ENCODE measurements around the gene HSD3B7.
"Not testable (repeated sequence)": the region's sequence is repeated elsewhere in the genome, so short reads cannot be mapped to it uniquely, and the experiment has no call there.

Gene HSD3B7

GRCh38 chr16:31005350-31006085 is 20.5 kb downstream of the HSD3B7 start:
- no peaks in the 10 kb centered on the region for H3K9me3 ChIP-seq (ENCODE audit: control insufficient read depth in 1 of 2, low read length in 2 of 2)
- no peak overlapping the region for H3K27ac ChIP-seq (ENCODE audit: low read length)
- H3K4me1 ChIP-seq (ENCODE audit: control insufficient read depth in 1 of 2, insufficient read depth in 2 of 2, low read length in 2 of 2) = peaks cover 0 to 6% of the 10 kb centered on the region in 2 donors
- peaks cover 13% of the 10 kb centered on the region for H3K27me3 ChIP-seq (ENCODE audit: low read depth, low read length)
- H3K36me3 ChIP-seq (ENCODE audit: control insufficient read depth in 1 of 2, insufficient read depth in 2 of 2, low read length in 2 of 2) = no peaks in the 10 kb centered on the region
- H3K4me3 ChIP-seq (ENCODE audit: low read depth in 1 of 2, low read length in 2 of 2) = no peak overlapping the region

- H3K4me3 ChIP-seq (ENCODE audit: low read depth in 1 of 2, low read length in 2 of 2) = no peak overlapping the region
- peaks cover 16% of the 10 kb centered on the region for H3K27me3 ChIP-seq (ENCODE audit: low read depth, low read length)
- H3K27ac ChIP-seq (ENCODE audit: low read length) = no peak overlapping the region
- H3K4me1 ChIP-seq (ENCODE audit: control insufficient read depth in 1 of 2, insufficient read depth in 2 of 2, low read length in 2 of 2) = peaks cover 0 to 6% of the 10 kb centered on the region in 2 donors
- H3K9me3 ChIP-seq (ENCODE audit: control insufficient read depth in 1 of 2, low read length in 2 of 2) = no peaks in the 10 kb centered on the region
- no peaks in the 10 kb centered on the region for H3K36me3 ChIP-seq (ENCODE audit: control insufficient read depth in 1 of 2, insufficient read depth in 2 of 2, low read length in 2 of 2)
Observed at GRCh38 chr16:31006086-31006385, 21.0 kb downstream of the HSD3B7 start.

- no peak overlapping the region for H3K27ac ChIP-seq (ENCODE audit: low read length)
- H3K27me3 ChIP-seq (ENCODE audit: low read depth, low read length) = peaks cover 21% of the 10 kb centered on the region
- H3K9me3 ChIP-seq (ENCODE audit: control insufficient read depth in 1 of 2, low read length in 2 of 2) = no peaks in the 10 kb centered on the region
- peaks cover 0 to 6% of the 10 kb centered on the region in 2 donors for H3K4me1 ChIP-seq (ENCODE audit: control insufficient read depth in 1 of 2, insufficient read depth in 2 of 2, low read length in 2 of 2)
- H3K4me3 ChIP-seq (ENCODE audit: low read depth in 1 of 2, low read length in 2 of 2) = no peak overlapping the region
- no peaks in the 10 kb centered on the region for H3K36me3 ChIP-seq (ENCODE audit: control insufficient read depth in 1 of 2, insufficient read depth in 2 of 2, low read length in 2 of 2)
Observed at GRCh38 chr16:31006589-31006988, 21.6 kb downstream of the HSD3B7 start.

GRCh38 chr16:31007684-31008083 is 22.7 kb downstream of the HSD3B7 start:
- Histone ChIP-seq H3K9me3 (ENCODE audit: control insufficient read depth in 1 of 2, low read length in 2 of 2) (no peaks in the 10 kb centered on the region), H3K4me1 (ENCODE audit: control insufficient read depth in 1 of 2, insufficient read depth in 2 of 2, low read length in 2 of 2) (no peaks in the 10 kb centered on the region), H3K27ac (ENCODE audit: low read length) (no peak overlapping the region), H3K4me3 (ENCODE audit: low read depth in 1 of 2, low read length in 2 of 2) (no peak overlapping the region), H3K36me3 (ENCODE audit: control insufficient read depth in 1 of 2, insufficient read depth in 2 of 2, low read length in 2 of 2) (no peaks in the 10 kb centered on the region), H3K27me3 (ENCODE audit: low read depth, low read length) (peaks cover 22% of the 10 kb centered on the region)

- Histone ChIP-seq H3K4me1 (ENCODE audit: control insufficient read depth in 1 of 2, insufficient read depth in 2 of 2, low read length in 2 of 2) (no peaks in the 10 kb centered on the region), H3K27ac (ENCODE audit: low read length) (no peak overlapping the region), H3K36me3 (ENCODE audit: control insufficient read depth in 1 of 2, insufficient read depth in 2 of 2, low read length in 2 of 2) (no peaks in the 10 kb centered on the region), H3K9me3 (ENCODE audit: control insufficient read depth in 1 of 2, low read length in 2 of 2) (no peaks in the 10 kb centered on the region), H3K4me3 (ENCODE audit: low read depth in 1 of 2, low read length in 2 of 2) (no peak overlapping the region), H3K27me3 (ENCODE audit: low read depth, low read length) (peaks cover 22% of the 10 kb centered on the region)
Observed at GRCh38 chr16:31008149-31008548, 23.1 kb downstream of the HSD3B7 start.

- Histone ChIP-seq H3K36me3 (ENCODE audit: control insufficient read depth in 1 of 2, insufficient read depth in 2 of 2, low read length in 2 of 2) (no peaks in the 10 kb centered on the region), H3K9me3 (ENCODE audit: control insufficient read depth in 1 of 2, low read length in 2 of 2) (no peaks in the 10 kb centered on the region), H3K27me3 (ENCODE audit: low read depth, low read length) (peaks cover 22% of the 10 kb centered on the region), H3K4me1 (ENCODE audit: control insufficient read depth in 1 of 2, insufficient read depth in 2 of 2, low read length in 2 of 2) (no peaks in the 10 kb centered on the region), H3K4me3 (ENCODE audit: low read depth in 1 of 2, low read length in 2 of 2) (no peak overlapping the region), H3K27ac (ENCODE audit: low read length) (no peak overlapping the region)
Observed at GRCh38 chr16:31008551-31008950, 23.5 kb downstream of the HSD3B7 start.

GRCh38 chr16:31009120-31009519 is 24.1 kb downstream of the HSD3B7 start:
- Histone ChIP-seq H3K36me3 (ENCODE audit: control insufficient read depth in 1 of 2, insufficient read depth in 2 of 2, low read length in 2 of 2) (no peaks in the 10 kb centered on the region), H3K27me3 (ENCODE audit: low read depth, low read length) (peaks cover 22% of the 10 kb centered on the region), H3K4me1 (ENCODE audit: control insufficient read depth in 1 of 2, insufficient read depth in 2 of 2, low read length in 2 of 2) (no peaks in the 10 kb centered on the region), H3K9me3 (ENCODE audit: control insufficient read depth in 1 of 2, low read length in 2 of 2) (no peaks in the 10 kb centered on the region), H3K27ac (ENCODE audit: low read length) (no peak overlapping the region), H3K4me3 (ENCODE audit: low read depth in 1 of 2, low read length in 2 of 2) (no peak overlapping the region)

- Histone ChIP-seq H3K4me3 (ENCODE audit: low read depth in 1 of 2, low read length in 2 of 2) (peak overlapping the region in 1 of 2 donors; percentile 45), H3K4me1 (ENCODE audit: control insufficient read depth in 1 of 2, insufficient read depth in 2 of 2, low read length in 2 of 2) (no peaks in the 10 kb centered on the region), H3K27me3 (ENCODE audit: low read depth, low read length) (peaks cover 22% of the 10 kb centered on the region), H3K27ac (ENCODE audit: low read length) (no peak overlapping the region), H3K36me3 (ENCODE audit: control insufficient read depth in 1 of 2, insufficient read depth in 2 of 2, low read length in 2 of 2) (no peaks in the 10 kb centered on the region), H3K9me3 (ENCODE audit: control insufficient read depth in 1 of 2, low read length in 2 of 2) (no peaks in the 10 kb centered on the region)
Observed at GRCh38 chr16:31009894-31010584, 25.0 kb downstream of the HSD3B7 start.

GRCh38 chr16:31010585-31011325 is 25.7 kb downstream of the HSD3B7 start, which contains the start of gene STX1B:
TSS of gene STX1B (minus strand) at chr16:31010638. CDS start at chr16:31010396, 242 bp downstream.
- Histone ChIP-seq H3K27ac (ENCODE audit: low read length) (no peak within 1 kb of the TSS), H3K36me3 (ENCODE audit: control insufficient read depth in 1 of 2, insufficient read depth in 2 of 2, low read length in 2 of 2) (no peaks in the 10 kb centered on the region), H3K27me3 (ENCODE audit: low read depth, low read length) (peaks cover 22% of the 10 kb centered on the region), H3K4me1 (ENCODE audit: control insufficient read depth in 1 of 2, insufficient read depth in 2 of 2, low read length in 2 of 2) (no peaks in the 10 kb centered on the region), H3K4me3 (ENCODE audit: low read depth in 1 of 2, low read length in 2 of 2) (peak within 1 kb of the TSS in 1 of 2 donors; percentile 45), H3K9me3 (ENCODE audit: control insufficient read depth in 1 of 2, low read length in 2 of 2) (no peaks in the 10 kb centered on the region)

- H3K4me1 ChIP-seq (ENCODE audit: control insufficient read depth in 1 of 2, insufficient read depth in 2 of 2, low read length in 2 of 2); H3K9me3 ChIP-seq (ENCODE audit: control insufficient read depth in 1 of 2, low read length in 2 of 2); H3K4me3 ChIP-seq (ENCODE audit: low read depth in 1 of 2, low read length in 2 of 2); H3K36me3 ChIP-seq (ENCODE audit: control insufficient read depth in 1 of 2, insufficient read depth in 2 of 2, low read length in 2 of 2); H3K27ac ChIP-seq (ENCODE audit: low read length): not testable (repeated sequence)
- peaks cover 22% of the 10 kb centered on the region for H3K27me3 ChIP-seq (ENCODE audit: low read depth, low read length)
Observed at GRCh38 chr16:31011815-31012214, 26.8 kb downstream of the HSD3B7 start.

- not testable (repeated sequence) for H3K9me3 ChIP-seq (ENCODE audit: control insufficient read depth in 1 of 2, low read length in 2 of 2); H3K27ac ChIP-seq (ENCODE audit: low read length); H3K36me3 ChIP-seq (ENCODE audit: control insufficient read depth in 1 of 2, insufficient read depth in 2 of 2, low read length in 2 of 2); H3K4me3 ChIP-seq (ENCODE audit: low read depth in 1 of 2, low read length in 2 of 2); H3K4me1 ChIP-seq (ENCODE audit: control insufficient read depth in 1 of 2, insufficient read depth in 2 of 2, low read length in 2 of 2)
- H3K27me3 ChIP-seq (ENCODE audit: low read depth, low read length) = peaks cover 14% of the 10 kb centered on the region
Observed at GRCh38 chr16:31013292-31013691, 28.3 kb downstream of the HSD3B7 start.
